K562 (cell line): ENCODE results near the gene CSPG5. TPM values are rescaled to one million over a fixed set of nuclear protein-coding genes. Genes with fewer than 3 reads are reported as not detected.

Experiments
- ATAC-seq: fragments of 200-7000 bp; cut with Tn5 transposase; 3 replicates; pipeline ENCODE4 v1.9.1; 2020; ENCODE audit warnings: moderate library complexity
- BruUV-seq: library from RNA; stranded (reverse); fragments of 400-500 nt; replicated peaks from 2 replicates; lab custom pipeline; 2021; lab: Mats Ljungman, UMichigan
- CTCF ChIA-PET: fragments of 300-600 bp; formaldehyde crosslinking; extraction: SDS; loops from one replicate; lab custom pipeline; 2021; ENCODE audit warnings: low intra/inter-chr PET ratio; lab: Yijun Ruan, JAX
- POLR2A ChIA-PET: fragments of 300-600, 350-650 bp; sonication (Branson Sonifier 250); formaldehyde crosslinking; extraction: SDS; loops from one replicate; lab custom pipeline; 2021; ENCODE audit warnings: antibody characterized with exemption, inconsistent platforms; lab: Yijun Ruan, JAX
- DNase-seq, 4 experiments: peaks; one replicate each; pipeline versions ENCODE4 v3.0.0 to v3.0.0-alpha.2; 2011 to 2018; ENCODE audit warnings: low spot score in 3 of 4, mixed read lengths in 3 of 4; ENCODE audit errors: extremely low read depth in 1 of 4
- FAIRE-seq: peaks from 2 replicates; lab custom pipeline; 2011; peaks lifted over from hg19 to GRCh38; lab: Jason Lieb, UNC
- H2AFZ ChIP-seq: 2 replicates; pipeline ENCODE4 v1.6.0; 2011; ENCODE audit warnings: low read depth, low read length, control low read depth, inconsistent platforms
- H3K27ac ChIP-seq: fragments of 200-600 bp; 3 replicates; pipeline ENCODE4 v1.8.0; 2011; ENCODE audit warnings: low read depth, mild to moderate bottlenecking, control low read depth, inconsistent platforms, low read length, moderate library complexity, mixed read lengths; ENCODE audit errors: extremely low read depth
- H3K27me3 ChIP-seq, 2 experiments: fragments of 300-600 bp in 1 of 2; 2 replicates in 1 of 2; 3 replicates in 1 of 2; pipeline versions ENCODE4 v1.6.0 to v1.8.0; 2011; ENCODE audit warnings: inconsistent platforms in 2 of 2, low read length in 2 of 2, mild to moderate bottlenecking in 1 of 2, mixed read lengths in 1 of 2, moderate library complexity in 1 of 2; ENCODE audit not compliant: control insufficient read depth in 2 of 2, insufficient read depth in 2 of 2
- H3K36me3 ChIP-seq: fragments of 300-600 bp; 3 replicates; pipeline ENCODE4 v1.8.0; 2011; ENCODE audit warnings: mild to moderate bottlenecking, low read length, inconsistent platforms; ENCODE audit not compliant: control insufficient read depth, insufficient read depth
- H3K4me1 ChIP-seq, 2 experiments: fragments of 200-600 bp in 1 of 2; replicated peaks in 1 of 2; 2 replicates in 1 of 2; 3 replicates in 1 of 2; pipeline versions ENCODE4 v1.5.1 to v1.8.0; 2011; ENCODE audit warnings: inconsistent platforms in 2 of 2, low read length in 2 of 2, mild to moderate bottlenecking in 1 of 2, mixed read lengths in 1 of 2, moderate library complexity in 1 of 2; ENCODE audit not compliant: control insufficient read depth in 2 of 2, insufficient read depth in 2 of 2
- H3K4me2 ChIP-seq: 2 replicates; pipeline ENCODE4 v1.6.1; 2011; ENCODE audit warnings: low read length, control low read depth, inconsistent platforms, mixed read lengths; ENCODE audit not compliant: insufficient read depth
- H3K4me3 ChIP-seq: fragments of 200-600 bp; sonication (generic), shearing (Covaris generic); 2 replicates; pipeline ENCODE4 v1.5.1; 2016; ENCODE audit warnings: control low read depth, inconsistent platforms
- H3K79me2 ChIP-seq: fragments of 200-600 bp; 3 replicates; pipeline ENCODE4 v1.8.0; 2011; ENCODE audit warnings: low read length, inconsistent platforms; ENCODE audit not compliant: control insufficient read depth, insufficient read depth
- H3K9ac ChIP-seq, 2 experiments: 2 replicates each; pipeline versions ENCODE4 v1.6.0 to v1.6.1; 2011; ENCODE audit warnings: low read depth in 2 of 2, low read length in 2 of 2, control low read depth in 1 of 2, inconsistent platforms in 1 of 2, mild to moderate bottlenecking in 1 of 2, mixed read lengths in 1 of 2; ENCODE audit not compliant: insufficient read depth in 1 of 2
- H3K9me1 ChIP-seq: one replicate; pipeline ENCODE4 v1.6.0; 2011; ENCODE audit warnings: inconsistent platforms, mild to moderate bottlenecking, low read length, moderate library complexity; ENCODE audit not compliant: control insufficient read depth, insufficient read depth
- H3K9me3 ChIP-seq: replicated peaks from 2 replicates; pipeline ENCODE4 v1.5.1; 2011; ENCODE audit warnings: low read depth, low read length, inconsistent platforms; ENCODE audit not compliant: control insufficient read depth, insufficient read depth
- H4K20me1 ChIP-seq: replicated peaks from 2 replicates; pipeline ENCODE4 v1.6.1; 2011; ENCODE audit warnings: low read length, inconsistent platforms, mixed read lengths; ENCODE audit not compliant: control insufficient read depth, insufficient read depth
- ESRRB ChIP-seq: fragments of 250-450 bp; sonication (Bioruptor Pico); IDR thresholded peaks from 2 replicates; pipeline ENCODE4 v1.5.0; 2020; ENCODE audit warnings: mild to moderate bottlenecking, moderate library complexity, borderline replicate concordance
- GABPB1 ChIP-seq: sonication (generic); formaldehyde crosslinking; IDR thresholded peaks from 2 replicates; pipeline ENCODE4 v1.8.0; 2022; ENCODE audit warnings: mild to moderate bottlenecking, missing genetic modification reagents
- GATAD2B ChIP-seq: fragments of 450-650 bp; IDR thresholded peaks from 2 replicates; pipeline ENCODE4 v1.6.1; 2017; ENCODE audit warnings: mild to moderate bottlenecking, borderline replicate concordance
- HNRNPH1 ChIP-seq: fragments of 200-400 bp; formaldehyde crosslinking; optimal IDR thresholded peaks from 2 replicates; pipeline ENCODE3; 2017; ENCODE audit warnings: low read depth, mild to moderate bottlenecking, low read length, moderate library complexity
- ILK ChIP-seq: fragments of 450-650 bp; IDR thresholded peaks from 2 replicates; pipeline ENCODE4 v1.6.1; 2016; ENCODE audit warnings: missing genetic modification characterization, low read depth, mild to moderate bottlenecking, missing compliant biosample characterization, moderate library complexity, borderline replicate concordance
- KAT7 ChIP-seq: sonication (generic); formaldehyde crosslinking; IDR thresholded peaks from 2 replicates; pipeline ENCODE4 v1.8.0; 2022; ENCODE audit warnings: missing genetic modification reagents, mild to moderate bottlenecking, borderline replicate concordance
- KDM2B ChIP-seq: fragments of 250-450 bp; sonication (Bioruptor Pico); IDR thresholded peaks from 2 replicates; pipeline ENCODE4 v1.8.0; 2021; ENCODE audit warnings: mild to moderate bottlenecking, moderate library complexity
- NCOA1 ChIP-seq: fragments of 450-650 bp; IDR thresholded peaks from 2 replicates; pipeline ENCODE4 v1.6.1; 2016; ENCODE audit warnings: low read depth
- PHTF2 ChIP-seq: fragments of 250-450 bp; sonication (Bioruptor Pico); IDR thresholded peaks from 2 replicates; pipeline ENCODE4 v1.5.0; 2021; ENCODE audit warnings: mild to moderate bottlenecking
- POLR2B ChIP-seq: fragments of 450-650 bp; IDR thresholded peaks from 2 replicates; pipeline ENCODE4 v1.6.1; 2018; ENCODE audit warnings: low read depth; ENCODE audit not compliant: partially characterized antibody
- SPI1 ChIP-seq: IDR thresholded peaks from 2 replicates; pipeline ENCODE4 v1.6.1; 2011; ENCODE audit warnings: low read depth, low read length, control low read depth, borderline replicate concordance
- YBX1 ChIP-seq: fragments of 450-650 bp; IDR thresholded peaks from 2 replicates; pipeline ENCODE4 v1.7.1; 2016; ENCODE audit warnings: mild to moderate bottlenecking
- ZNF133 ChIP-seq: fragments of 250-450 bp; sonication (Bioruptor Pico); IDR thresholded peaks from 2 replicates; pipeline ENCODE4 v1.4.0; 2020; ENCODE audit warnings: mild to moderate bottlenecking
- ZNF263 ChIP-seq: sonication (generic); formaldehyde crosslinking; IDR thresholded peaks from 2 replicates; pipeline ENCODE4 v1.8.0; 2022; ENCODE audit warnings: mild to moderate bottlenecking, missing genetic modification reagents, borderline replicate concordance
- ZNF354B ChIP-seq: fragments of 250-450 bp; sonication (Bioruptor Pico); IDR thresholded peaks from 2 replicates; pipeline ENCODE4 v1.4.0; 2020
- ZNF586 ChIP-seq: fragments of 450-650 bp; formaldehyde crosslinking; conservative IDR thresholded peaks from 2 replicates; pipeline ENCODE4 v1.4.0; 2020; ENCODE audit warnings: mild to moderate bottlenecking, moderate library complexity
- WGBS: fragments of 100-300 bp; shearing (Covaris generic); methylation state at CpG from one replicate; pipeline ENCODE4 v1.1.6; 2016; ENCODE audit warnings: low coverage, mixed read lengths; ENCODE audit not compliant: insufficient coverage; ENCODE audit errors: missing lambda C conversion rate; 5-methylcytosine and 5-hydroxymethylcytosine counted together
- in situ Hi-C: fragments of 300-500 bp; cut with MboI; formaldehyde crosslinking; loops from 4 replicates; pipeline ENCODE4 v1.15.0; 2018; ENCODE audit warnings: inconsistent platforms, mixed read lengths
- intact Hi-C: fragments of 100-400 bp; cut with micrococcal nuclease; formaldehyde crosslinking; loops from 2 replicates; pipeline ENCODE4 v1.14.2; 2022
- polyA plus RNA-seq, 8 experiments: library from polyadenylated mRNA; depleted of rRNA in 4 of 8; stranded (reverse) in 5 of 8; unstranded in 3 of 8; fragments of >200 nt; fragmentation: Nextera tagmentation in 2 of 8; fragmentation: Illumina TruSeq in 1 of 8; extraction: Ambion mirVana in 2 of 8; extraction: Trizol in 1 of 8; gene quantifications; 2 replicates each; pipeline versions ENCODE4 v1.2.1 to v1.2.3, GENCODE V29; 2011 to 2014; ENCODE audit warnings: inconsistent platforms in 1 of 8, missing spikeins in 1 of 8
- total RNA-seq, 7 experiments: library from RNA; depleted of rRNA in 6 of 7; stranded (reverse); fragments of >200 nt in 6 of 7; fragmentation: Illumina TruSeq in 2 of 7; extraction: Trizol in 2 of 7; gene quantifications; 2 replicates each; pipeline versions ENCODE4 v1.2.1 to v1.2.3, GENCODE V29; 2011 to 2021; ENCODE audit warnings: low replicate concordance in 1 of 7

The CSPG5 gene
- total and polyA plus RNA-seq, 9 of the 15 experiments (the other 6 are each of a cell fraction or from before 2014, with no cell fraction given) = 0.06 to 3.3 (median 2.4) TPM

GRCh38 chr3:47515100-47515499 is 63.6 kb downstream of the CSPG5 start:
- 68% methylated on average over 5 of the region's 5 CpGs for WGBS
- TF ChIP-seq NCOA1 = no peak
- no peak for TF ChIP-seq YBX1
- no peak for TF ChIP-seq GABPB1
- Histone ChIP-seq H3K4me3 (no peak overlapping the region), H3K9me1 (peaks cover 3% of the 10 kb centered on the region), H3K4me1 (peaks cover 30 to 37% of the 10 kb centered on the region in 2 experiments), H3K9me3 (no peaks in the 10 kb centered on the region), H3K79me2 (peaks cover 31% of the 10 kb centered on the region), H3K9ac (peak overlapping the region in 1 of 2 experiments; percentile 53; a peak in 1 of 4 replicates), H3K36me3 (peaks cover 20% of the 10 kb centered on the region), H3K27ac (peak overlapping the region; percentile 62), H2AFZ (peak overlapping the region; percentile 88), H3K27me3 (no peaks in the 10 kb centered on the region), H3K4me2 (no peak overlapping the region), H4K20me1 (no peaks in the 10 kb centered on the region)
- DNase-seq (peak in 1 of 4 experiments; percentile 24), ATAC-seq (no peak), FAIRE-seq (no peak)
- intact Hi-C loops (no loop called here), in situ Hi-C loops (loop anchor here (5.0 kb wide), 1 partner anchor 272 kb away; no protein-coding TSS in a partner anchor)
- ChIA-PET POLR2A (interaction anchor here (0.7 to 1.0 kb wide), 2 partner anchors 13 to 124 kb away, joined by 3 read pairs; no protein-coding TSS in a partner anchor), CTCF (no interaction called here)
- no TSS peak for BruUV-seq

GRCh38 chr3:47513125-47513929 is 65.3 kb downstream of the CSPG5 start, which contains the start of gene ELP6:
TSS of gene ELP6 (minus strand) at chr3:47513712. CDS start at chr3:47513590, 122 bp downstream.
- WGBS = under 1% methylated on average over 71 of the region's 71 CpGs
- BruUV-seq = TSS peak; percentile 97
- peak within 1 kb of the TSS; percentile 80 to 97 for H3K9ac ChIP-seq
- H2AFZ ChIP-seq = peak within 1 kb of the TSS; percentile 100
- no peaks in the 10 kb centered on the region for H4K20me1 ChIP-seq
- peak within 1 kb of the TSS; percentile 95 for H3K27ac ChIP-seq
- H3K9me3 ChIP-seq = no peaks in the 10 kb centered on the region
- H3K79me2 ChIP-seq = peaks cover 33% of the 10 kb centered on the region
- intact Hi-C loops = loop anchor here (1.0 kb wide), 2 partner anchors 34 to 92 kb away; no protein-coding TSS in a partner anchor
- peak; percentile 80 for FAIRE-seq
- peaks cover 3% of the 10 kb centered on the region for H3K9me1 ChIP-seq
- H3K27me3 ChIP-seq = no peaks in the 10 kb centered on the region
- in situ Hi-C loops = loop anchor here (5.0 kb wide), 1 partner anchor 91 kb away; no protein-coding TSS in a partner anchor
- POLR2A ChIA-PET = interaction anchor here (0.7 to 2.8 kb wide), 6 partner anchors 9 to 92 kb away, joined by 3 to 12 read pairs (median 4); no protein-coding TSS in a partner anchor
- CTCF ChIA-PET = interaction anchor here (0.6 to 1.1 kb wide), 3 partner anchors 66 to 92 kb away, joined by 3 read pairs; no protein-coding TSS in a partner anchor
- peak; percentile 97 for ATAC-seq
- peaks cover 36% of the 10 kb centered on the region for H3K36me3 ChIP-seq
- H3K4me1 ChIP-seq = peaks cover 30 to 37% of the 10 kb centered on the region in 2 experiments
- peak within 1 kb of the TSS; percentile 95 for H3K4me2 ChIP-seq
- peak within 1 kb of the TSS; percentile 58 for H3K4me3 ChIP-seq
- peak; percentile 97 to 99 (median 98) for DNase-seq
- TF ChIP-seq POLR2B (peak; percentile 98), ILK (no peak), ZNF354B (no peak), KDM2B (CRISPR knock-in tag) (no peak), ESRRB (no peak), PHTF2 (CRISPR knock-in tag) (0 out of 2 replicates have a peak, but pooled peaks have one; percentile 62), ZNF586 (CRISPR knock-in tag) (no peak), SPI1 (no peak), ZNF263 (peak; percentile 33; the same call in 1 of the 2 replicates), ZNF133 (CRISPR knock-in tag) (no peak), HNRNPH1 (no peak), GATAD2B (no peak; the same call in 1 of the 2 replicates), KAT7 (CRISPR knock-in tag) (0 out of 2 replicates have a peak, but pooled peaks have one; percentile 46)
